Dendritic cell treated with granulocyte-macrophage colony-stimulating factor and Interleukin-4, amounts not matched to agents 40 ng/mL and 50 ng/mL, for 4 days (primary cell): ENCODE measurements around the gene SIM2.

Source experiments
- H3K27ac Mint-ChIP-seq: one replicate; pipeline ENCODE4 v1.8.0; 2022; ENCODE audit warnings: mild to moderate bottlenecking, mixed read lengths
- H3K27me3 Mint-ChIP-seq: one replicate; pipeline ENCODE4 v1.8.0; 2022; ENCODE audit warnings: mild to moderate bottlenecking, mixed read lengths
- H3K36me3 Mint-ChIP-seq: one replicate; pipeline ENCODE4 v1.8.0; 2022; ENCODE audit warnings: low read depth, mixed read lengths
- H3K4me1 Mint-ChIP-seq: one replicate; pipeline ENCODE4 v1.8.0; 2022; ENCODE audit warnings: low read depth, mixed read lengths
- H3K4me3 Mint-ChIP-seq: one replicate; pipeline ENCODE4 v1.8.0; 2022; ENCODE audit warnings: mild to moderate bottlenecking, moderate library complexity, mixed read lengths
- H3K9me3 Mint-ChIP-seq: one replicate; pipeline ENCODE4 v1.8.0; 2022; ENCODE audit warnings: mixed read lengths
- intact Hi-C: fragments of 100-400 bp; cut with micrococcal nuclease; formaldehyde crosslinking; loops from one replicate; pipeline ENCODE4 v1.15.0; 2022

SIM2 gene

GRCh38 chr21:36741506-36741905 lies 42.6 kb downstream of the SIM2 start:
- no peaks in the 10 kb centered on the region for H3K9me3 Mint-ChIP-seq
- no peak overlapping the region for H3K4me3 Mint-ChIP-seq
- intact Hi-C loops, result no loop called here
- peaks cover 53% of the 10 kb centered on the region for H3K27me3 Mint-ChIP-seq
- no peaks in the 10 kb centered on the region for H3K36me3 Mint-ChIP-seq
- no peak overlapping the region for H3K27ac Mint-ChIP-seq
- H3K4me1 Mint-ChIP-seq, result no peaks in the 10 kb centered on the region

- Mint-ChIP-seq H3K4me3 (no peak overlapping the region), H3K27ac (no peak overlapping the region), H3K27me3 (peaks cover 61% of the 10 kb centered on the region), H3K4me1 (no peaks in the 10 kb centered on the region), H3K9me3 (no peaks in the 10 kb centered on the region), H3K36me3 (no peaks in the 10 kb centered on the region)
- intact Hi-C loops, result no loop called here
These were observed 44.1 kb downstream of the SIM2 start for GRCh38 chr21:36743008-36743407.

- intact Hi-C loops, result no loop called here
- no peaks in the 10 kb centered on the region for H3K4me1 Mint-ChIP-seq
- H3K27ac Mint-ChIP-seq, result no peak overlapping the region
- no peaks in the 10 kb centered on the region for H3K36me3 Mint-ChIP-seq
- no peak overlapping the region for H3K4me3 Mint-ChIP-seq
- peaks cover 66% of the 10 kb centered on the region for H3K27me3 Mint-ChIP-seq
- H3K9me3 Mint-ChIP-seq, result no peaks in the 10 kb centered on the region
These were observed 44.5 kb downstream of the SIM2 start for GRCh38 chr21:36743446-36743845.

- H3K36me3 Mint-ChIP-seq, result no peaks in the 10 kb centered on the region
- H3K27me3 Mint-ChIP-seq, result peaks cover 69% of the 10 kb centered on the region
- no peaks in the 10 kb centered on the region for H3K9me3 Mint-ChIP-seq
- no peak overlapping the region for H3K4me3 Mint-ChIP-seq
- intact Hi-C loops, result no loop called here
- no peak overlapping the region for H3K27ac Mint-ChIP-seq
- H3K4me1 Mint-ChIP-seq, result no peaks in the 10 kb centered on the region
These were observed 45.3 kb downstream of the SIM2 start for GRCh38 chr21:36744190-36744559.

GRCh38 chr21:36744560-36745231 lies 45.8 kb downstream of the SIM2 start:
- intact Hi-C loops, result loop anchor here (5.0 kb wide), 1 partner anchor 183 kb away; no protein-coding TSS in a partner anchor
- no peak overlapping the region for H3K27ac Mint-ChIP-seq

GRCh38 chr21:36745459-36745858 lies 46.5 kb downstream of the SIM2 start:
- intact Hi-C loops, result loop anchor here (5.0 kb wide), 1 partner anchor 182 kb away; no protein-coding TSS in a partner anchor
- Mint-ChIP-seq H3K27ac (no peak overlapping the region), H3K36me3 (no peaks in the 10 kb centered on the region), H3K4me1 (no peaks in the 10 kb centered on the region), H3K27me3 (peaks cover 77% of the 10 kb centered on the region), H3K4me3 (no peak overlapping the region), H3K9me3 (no peaks in the 10 kb centered on the region)

More at GRCh38 chr21:36744560-36745231, 45.8 kb downstream of the SIM2 start:
- Mint-ChIP-seq H3K4me3 (no peak overlapping the region), H3K4me1 (no peaks in the 10 kb centered on the region), H3K27me3 (peaks cover 72% of the 10 kb centered on the region), H3K36me3 (no peaks in the 10 kb centered on the region), H3K9me3 (no peaks in the 10 kb centered on the region)

GRCh38 chr21:36747041-36747814 lies 48.3 kb downstream of the SIM2 start:
- Mint-ChIP-seq H3K4me1 (no peaks in the 10 kb centered on the region), H3K9me3 (no peaks in the 10 kb centered on the region), H3K27me3 (peaks cover 76% of the 10 kb centered on the region), H3K27ac (no peak overlapping the region), H3K4me3 (peak overlapping the region; percentile 20), H3K36me3 (no peaks in the 10 kb centered on the region)
- intact Hi-C loops, result loop anchor here (5.0 kb wide), 1 partner anchor 180 kb away; no protein-coding TSS in a partner anchor

GRCh38 chr21:36747815-36748383 lies 49.0 kb downstream of the SIM2 start:
- H3K27ac Mint-ChIP-seq, result no peak overlapping the region
- no peaks in the 10 kb centered on the region for H3K4me1 Mint-ChIP-seq
- H3K27me3 Mint-ChIP-seq, result peaks cover 72% of the 10 kb centered on the region
- H3K9me3 Mint-ChIP-seq, result no peaks in the 10 kb centered on the region
- no peak overlapping the region for H3K4me3 Mint-ChIP-seq
- intact Hi-C loops, result loop anchor here (5.0 kb wide), 1 partner anchor 179 kb away; no protein-coding TSS in a partner anchor
- no peaks in the 10 kb centered on the region for H3K36me3 Mint-ChIP-seq

- H3K27me3 Mint-ChIP-seq, result peaks cover 51% of the 10 kb centered on the region
- no peaks in the 10 kb centered on the region for H3K4me1 Mint-ChIP-seq
- no peaks in the 10 kb centered on the region for H3K9me3 Mint-ChIP-seq
- H3K4me3 Mint-ChIP-seq, result no peak overlapping the region
- no peak overlapping the region for H3K27ac Mint-ChIP-seq
- intact Hi-C loops, result loop anchor here (5.0 kb wide), 1 partner anchor 177 kb away; no protein-coding TSS in a partner anchor
- peaks cover 7% of the 10 kb centered on the region for H3K36me3 Mint-ChIP-seq
These were observed 51.1 kb downstream of the SIM2 start for GRCh38 chr21:36749935-36750575.

- H3K4me1 Mint-ChIP-seq, result no peaks in the 10 kb centered on the region
- peaks cover 46% of the 10 kb centered on the region for H3K27me3 Mint-ChIP-seq
- intact Hi-C loops, result no loop called here
- peaks cover 7% of the 10 kb centered on the region for H3K36me3 Mint-ChIP-seq
- H3K27ac Mint-ChIP-seq, result no peak overlapping the region
- H3K9me3 Mint-ChIP-seq, result no peaks in the 10 kb centered on the region
- H3K4me3 Mint-ChIP-seq, result no peak overlapping the region
These were observed 51.7 kb downstream of the SIM2 start for GRCh38 chr21:36750576-36750959.

GRCh38 chr21:36751383-36751782 lies 52.5 kb downstream of the SIM2 start:
- H3K36me3 Mint-ChIP-seq, result peaks cover 7% of the 10 kb centered on the region
- no peak overlapping the region for H3K27ac Mint-ChIP-seq

GRCh38 chr21:36753556-36753955 lies 54.6 kb downstream of the SIM2 start:
- Mint-ChIP-seq H3K27me3 (peaks cover 21% of the 10 kb centered on the region), H3K4me1 (no peaks in the 10 kb centered on the region), H3K36me3 (peaks cover 7% of the 10 kb centered on the region), H3K9me3 (no peaks in the 10 kb centered on the region), H3K27ac (no peak overlapping the region), H3K4me3 (no peak overlapping the region)
- intact Hi-C loops, result no loop called here

More at GRCh38 chr21:36751383-36751782, 52.5 kb downstream of the SIM2 start:
- Mint-ChIP-seq H3K4me3 (no peak overlapping the region), H3K9me3 (no peaks in the 10 kb centered on the region), H3K4me1 (no peaks in the 10 kb centered on the region), H3K27me3 (peaks cover 38% of the 10 kb centered on the region)
- intact Hi-C loops, result no loop called here

GRCh38 chr21:36754241-36754898 lies 55.5 kb downstream of the SIM2 start:
- Mint-ChIP-seq H3K36me3 (peaks cover 7% of the 10 kb centered on the region), H3K27me3 (peaks cover 13% of the 10 kb centered on the region), H3K27ac (no peak overlapping the region), H3K9me3 (no peaks in the 10 kb centered on the region), H3K4me3 (no peak overlapping the region), H3K4me1 (no peaks in the 10 kb centered on the region)
- intact Hi-C loops, result no loop called here
